ES-I3 (cell line): Measurements from ENCODE around the gene TRIM43.
"Not testable (repeated sequence)": the region's sequence is repeated elsewhere in the genome, so short reads cannot be mapped to it uniquely, and the experiment has no call there.

Experiments used
- H3K36me3 ChIP-seq: 2 replicates; pipeline ENCODE4 v1.6.1; 2013; ENCODE audit warnings: mild to moderate bottlenecking, low read length, control low read depth, moderate library complexity; ENCODE audit not compliant: insufficient read depth
- H3K4me1 ChIP-seq: 2 replicates; pipeline ENCODE4 v1.6.1; 2013; ENCODE audit warnings: mild to moderate bottlenecking, control low read depth, low read length; ENCODE audit not compliant: insufficient read depth
- H3K9ac ChIP-seq: 2 replicates; pipeline ENCODE4 v1.6.1; 2013; ENCODE audit warnings: low read depth, mild to moderate bottlenecking, low read length, moderate library complexity
- H3K9me3 ChIP-seq: 2 replicates; pipeline ENCODE4 v1.6.1; 2013; ENCODE audit warnings: mild to moderate bottlenecking, low read length, moderate library complexity; ENCODE audit not compliant: control insufficient read depth, insufficient read depth

TRIM43 gene

DNA sequence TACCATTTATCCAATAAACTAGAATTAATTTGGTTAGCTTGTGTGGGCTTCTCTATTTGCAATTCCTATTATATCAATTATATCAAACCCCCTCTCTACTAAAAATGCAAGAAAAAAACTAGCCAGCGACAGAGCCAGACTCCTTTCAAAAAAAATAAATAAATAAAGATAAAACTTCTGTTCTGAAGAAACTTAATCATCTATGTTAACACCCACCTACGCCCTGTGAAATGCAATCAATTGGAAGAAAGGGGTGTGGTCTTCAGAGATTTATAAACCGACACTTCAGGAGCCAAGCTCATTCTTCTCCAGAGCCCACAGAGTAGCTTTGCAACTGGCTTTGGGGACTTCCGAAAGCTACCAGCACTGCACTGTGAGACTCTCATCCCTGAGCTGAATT lies at the start of gene TRIM43:
Gene TRIM43, plus strand, starts transcription at position 301 of the 400 bp plus-strand sequence. CDS start 2,023 bp downstream, outside the sequence.
- H3K9me3 ChIP-seq, H3K4me1 ChIP-seq, H3K9ac ChIP-seq, H3K36me3 ChIP-seq: not testable (repeated sequence)

DNA sequence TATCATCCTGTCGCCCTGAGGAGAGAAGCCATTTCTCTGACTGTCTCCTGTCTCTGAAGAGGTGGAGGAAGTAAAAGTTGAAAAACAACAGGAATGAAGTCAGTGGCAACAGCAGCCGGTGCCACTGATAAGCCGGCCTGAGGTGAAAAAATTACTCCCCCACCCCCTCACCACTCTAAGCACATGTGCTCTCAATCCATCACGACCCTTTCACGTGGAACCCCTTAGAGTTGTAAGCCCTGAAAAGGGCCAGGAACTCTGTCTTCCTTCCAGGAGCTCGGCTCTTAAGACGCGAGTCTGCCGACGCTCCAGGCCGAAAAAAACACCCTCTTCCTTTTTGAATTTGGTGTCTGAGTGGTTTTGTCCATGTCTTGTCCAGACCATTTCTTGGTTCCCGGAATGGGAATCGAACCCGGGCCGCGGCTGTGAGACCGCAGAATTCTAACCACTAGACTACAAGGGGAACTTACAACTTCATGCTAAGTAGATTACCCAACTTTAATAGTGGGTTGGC lies 40.7 kb upstream of the TRIM43 start:
- no peak overlapping the region for H3K9ac ChIP-seq
- no peaks in the 10 kb centered on the region for H3K36me3 ChIP-seq
- no peaks in the 10 kb centered on the region for H3K4me1 ChIP-seq
- no peaks in the 10 kb centered on the region for H3K9me3 ChIP-seq

DNA sequence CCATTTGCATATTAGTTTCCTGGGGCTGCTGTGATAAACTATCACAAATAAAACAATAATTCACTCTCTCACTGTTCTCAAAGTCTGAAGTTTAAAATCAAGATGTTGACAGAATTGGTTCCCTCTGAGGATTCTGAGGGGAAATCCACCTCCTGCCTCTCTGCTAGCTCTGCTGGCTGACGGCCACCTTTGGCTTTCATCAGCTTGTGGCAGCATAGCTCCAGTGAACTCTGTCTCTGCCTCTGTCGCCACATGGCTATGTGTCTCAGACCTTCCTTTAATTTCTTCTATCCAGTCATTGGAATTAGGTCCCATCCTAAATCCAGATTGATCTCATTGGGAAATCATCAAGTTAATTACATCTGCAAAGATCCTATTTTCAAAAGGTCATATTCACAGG lies 38.9 kb upstream of the TRIM43 start:
- Histone ChIP-seq H3K36me3 (no peaks in the 10 kb centered on the region), H3K4me1 (no peaks in the 10 kb centered on the region), H3K9me3 (no peaks in the 10 kb centered on the region), H3K9ac (no peak overlapping the region)

DNA sequence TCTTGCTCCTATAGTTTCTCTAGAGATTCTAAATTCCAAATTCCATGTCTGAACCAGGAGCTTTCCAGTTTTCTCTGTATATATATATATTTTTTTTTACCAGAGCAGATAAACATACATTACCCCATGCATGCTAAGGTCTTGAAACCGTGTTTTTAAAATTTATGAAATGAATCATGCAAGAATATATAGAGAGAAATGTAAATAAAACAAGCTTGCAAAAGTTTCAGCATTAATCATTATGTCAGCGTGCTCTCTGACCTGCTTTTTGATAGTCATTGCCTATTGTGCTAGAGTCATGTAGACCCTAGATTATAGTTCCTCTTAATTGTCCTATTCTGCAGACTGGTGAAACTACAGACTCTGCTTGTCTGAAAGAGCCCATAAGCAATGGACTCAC lies 22.6 kb upstream of the TRIM43 start:
- no peaks in the 10 kb centered on the region for H3K9me3 ChIP-seq
- H3K4me1 ChIP-seq: no peaks in the 10 kb centered on the region
- no peak overlapping the region for H3K9ac ChIP-seq
- no peaks in the 10 kb centered on the region for H3K36me3 ChIP-seq

DNA sequence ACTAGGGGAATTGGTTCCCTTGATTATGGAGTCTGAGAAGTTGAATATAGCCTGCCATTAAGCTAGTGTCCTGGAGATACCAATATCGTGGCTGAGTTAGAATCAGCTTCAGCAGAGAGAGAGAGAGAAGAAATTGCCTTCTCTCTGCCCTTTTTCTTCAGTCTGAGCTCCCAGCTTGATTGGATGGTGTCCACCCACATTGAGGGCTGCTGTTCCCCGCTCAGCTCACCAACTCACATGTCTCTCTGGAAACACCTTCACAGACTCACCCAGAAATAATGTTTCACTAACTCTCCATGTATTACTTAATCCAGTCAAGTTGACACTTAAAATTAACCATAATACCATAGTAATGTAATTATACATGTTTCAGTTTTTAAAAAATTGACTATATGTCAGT lies 17.9 kb upstream of the TRIM43 start:
- H3K36me3 ChIP-seq: no peaks in the 10 kb centered on the region
- no peaks in the 10 kb centered on the region for H3K4me1 ChIP-seq
- H3K9me3 ChIP-seq: no peaks in the 10 kb centered on the region
- H3K9ac ChIP-seq: no peak overlapping the region

DNA sequence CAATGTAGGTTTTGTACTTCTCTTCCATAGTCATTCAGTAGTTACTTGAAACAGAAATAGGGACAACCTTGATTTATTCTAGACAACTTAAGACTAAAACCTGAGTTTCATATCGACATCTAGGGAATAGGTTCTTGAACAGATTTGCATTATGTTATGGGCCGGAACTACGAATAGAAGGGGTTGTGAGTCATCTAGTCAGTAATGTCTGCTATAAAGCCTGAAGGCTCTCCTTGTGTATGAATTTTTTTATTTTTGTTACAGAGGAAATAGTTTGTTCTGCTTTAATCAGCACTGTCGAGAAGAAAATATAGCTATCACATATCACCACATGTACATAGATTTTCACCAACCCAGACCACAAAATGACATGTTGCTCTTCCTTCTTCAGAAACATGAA lies 17.3 kb upstream of the TRIM43 start:
- H3K36me3 ChIP-seq: no peaks in the 10 kb centered on the region

DNA sequence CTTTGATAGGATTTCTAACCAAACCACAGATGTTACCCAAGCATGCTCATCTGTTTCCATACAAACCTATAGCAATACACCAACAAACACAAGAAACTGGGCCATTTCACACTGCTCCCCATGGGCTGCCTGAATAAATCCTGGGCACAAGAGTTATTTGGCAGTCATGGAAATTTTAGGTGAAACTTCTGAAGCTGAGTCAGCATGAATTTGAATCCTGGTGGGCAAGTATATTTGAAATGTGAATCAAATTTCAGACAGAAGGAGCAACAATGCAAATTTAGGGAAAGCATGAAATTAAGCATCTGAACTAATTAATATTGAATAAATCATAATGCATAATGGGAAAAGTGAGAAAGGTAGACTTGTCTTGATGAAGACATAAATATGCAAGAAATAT lies 15.9 kb upstream of the TRIM43 start:
- H3K36me3 ChIP-seq: no peaks in the 10 kb centered on the region
- no peaks in the 10 kb centered on the region for H3K9me3 ChIP-seq
- no peaks in the 10 kb centered on the region for H3K4me1 ChIP-seq
- no peak overlapping the region for H3K9ac ChIP-seq

More for the DNA sequence above, 17.3 kb upstream of the TRIM43 start:
- H3K9ac ChIP-seq: no peak overlapping the region
- H3K4me1 ChIP-seq: no peaks in the 10 kb centered on the region
- no peaks in the 10 kb centered on the region for H3K9me3 ChIP-seq

DNA sequence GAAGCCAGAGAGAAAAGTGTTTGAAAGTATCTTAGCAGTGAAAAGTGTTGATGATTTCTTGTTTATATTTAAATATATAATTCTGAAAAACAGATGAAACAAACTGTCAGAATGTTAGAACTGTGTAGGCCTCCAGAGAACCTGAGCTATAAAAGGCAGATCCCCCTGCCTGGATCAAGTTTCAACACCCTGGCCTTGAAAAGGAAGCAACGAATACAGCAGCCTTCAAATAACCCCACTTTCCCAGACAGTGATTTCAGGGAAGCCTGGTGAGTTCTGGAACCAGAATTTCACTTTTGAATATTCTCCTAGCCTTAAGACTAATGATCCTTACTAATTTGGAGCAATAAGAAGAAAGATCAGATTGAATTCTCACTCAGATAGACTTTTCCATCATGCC lies 13.3 kb upstream of the TRIM43 start:
- no peaks in the 10 kb centered on the region for H3K4me1 ChIP-seq
- H3K36me3 ChIP-seq: no peaks in the 10 kb centered on the region
- H3K9ac ChIP-seq: no peak overlapping the region
- no peaks in the 10 kb centered on the region for H3K9me3 ChIP-seq

DNA sequence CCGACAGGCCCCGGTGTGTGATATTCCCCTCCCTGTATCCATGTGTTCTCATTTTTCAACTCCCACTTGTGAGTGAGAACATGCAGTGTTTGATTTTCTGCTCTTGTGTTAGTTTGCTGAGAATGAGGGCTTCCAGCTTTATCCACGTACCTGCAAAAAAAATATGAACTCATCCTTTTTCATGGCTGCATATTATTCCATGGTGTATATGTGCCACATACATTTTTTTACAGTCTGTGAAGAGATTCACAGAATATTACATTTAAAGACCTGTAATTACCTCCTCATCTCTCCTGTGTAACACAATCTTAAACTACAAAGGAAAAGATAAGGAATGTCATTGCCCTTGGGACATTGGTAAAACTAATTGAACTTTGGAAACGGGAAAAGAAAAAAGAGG lies 8.3 kb upstream of the TRIM43 start:
- not testable (repeated sequence) for H3K9me3 ChIP-seq, H3K9ac ChIP-seq, H3K36me3 ChIP-seq, H3K4me1 ChIP-seq

DNA sequence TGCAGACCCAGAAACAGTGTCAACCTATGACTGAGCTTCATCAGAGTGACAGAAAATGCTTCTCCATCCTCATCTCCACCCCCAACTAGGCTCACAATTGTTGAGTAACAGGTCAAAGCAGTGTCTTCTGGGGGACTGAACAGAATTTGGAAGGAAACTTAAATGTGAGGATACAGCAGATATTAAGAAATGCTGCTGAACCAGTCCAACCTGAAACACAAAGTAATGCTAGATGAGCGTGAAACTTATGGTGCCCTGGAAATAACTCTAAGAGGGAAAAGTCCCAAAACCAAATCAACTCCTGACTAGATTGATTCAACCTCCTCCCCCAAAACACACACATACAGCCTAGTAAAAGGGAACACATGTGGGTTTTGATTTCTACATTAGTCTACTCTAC lies 7.5 kb upstream of the TRIM43 start:
- not testable (repeated sequence) for H3K36me3 ChIP-seq, H3K4me1 ChIP-seq, H3K9me3 ChIP-seq, H3K9ac ChIP-seq

DNA sequence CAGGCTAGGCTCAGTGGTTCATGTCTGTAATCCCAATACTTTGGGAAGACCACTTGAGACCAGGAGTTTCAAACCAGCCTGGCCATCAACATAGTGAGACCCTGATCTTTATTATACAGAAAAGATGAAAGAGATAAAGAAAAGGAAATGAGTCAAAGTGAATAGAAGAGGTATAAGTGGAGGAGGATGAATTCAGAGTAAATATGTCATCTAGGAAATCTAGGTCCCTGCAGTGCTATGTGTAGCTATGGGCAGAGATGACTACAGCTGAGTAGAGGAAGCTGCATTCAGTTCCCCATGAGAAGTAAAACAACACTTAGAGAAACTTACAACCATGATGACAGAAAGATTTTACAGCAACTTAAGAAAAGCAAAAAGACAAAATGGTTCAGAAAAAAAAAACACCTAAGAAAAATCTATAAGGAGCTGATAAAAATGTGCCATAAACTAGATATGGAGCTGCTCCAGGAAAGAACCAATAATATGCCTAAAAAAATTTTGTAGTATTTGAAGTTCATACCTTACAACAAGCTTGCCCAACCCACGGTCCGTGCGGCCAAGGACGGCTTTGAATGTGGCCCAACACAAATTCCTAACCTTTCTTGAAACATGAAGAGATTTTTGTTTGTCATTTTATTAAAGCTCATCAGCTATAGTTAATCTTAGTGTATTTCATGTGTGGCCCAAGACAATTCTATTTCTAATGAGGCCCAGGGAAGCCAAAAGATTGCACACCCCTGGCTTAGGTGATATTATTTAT lies 1.8 kb upstream of the TRIM43 start:
- not testable (repeated sequence) for H3K9me3 ChIP-seq, H3K36me3 ChIP-seq, H3K4me1 ChIP-seq, H3K9ac ChIP-seq

DNA sequence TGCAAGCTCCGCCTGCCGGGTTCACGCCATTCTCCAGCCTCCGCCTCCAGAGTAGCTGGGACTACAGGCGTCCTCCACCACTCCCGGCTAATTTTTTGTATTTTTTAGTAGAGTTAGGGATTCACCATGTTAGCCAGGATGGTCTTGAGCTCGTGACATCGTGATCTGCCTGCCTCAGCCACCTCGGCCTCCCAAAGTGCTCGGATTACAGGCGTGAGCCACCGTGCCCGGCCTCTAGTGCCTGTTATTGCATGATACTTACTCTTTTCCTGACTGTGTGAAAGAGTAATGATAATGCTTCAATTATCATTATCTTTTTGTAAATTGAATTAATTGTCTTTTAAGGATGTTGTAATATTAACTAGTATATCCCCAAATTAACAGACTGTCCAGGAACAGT lies 1.2 kb downstream of the TRIM43 start:
- H3K9me3 ChIP-seq, H3K4me1 ChIP-seq, H3K9ac ChIP-seq, H3K36me3 ChIP-seq: not testable (repeated sequence)

DNA sequence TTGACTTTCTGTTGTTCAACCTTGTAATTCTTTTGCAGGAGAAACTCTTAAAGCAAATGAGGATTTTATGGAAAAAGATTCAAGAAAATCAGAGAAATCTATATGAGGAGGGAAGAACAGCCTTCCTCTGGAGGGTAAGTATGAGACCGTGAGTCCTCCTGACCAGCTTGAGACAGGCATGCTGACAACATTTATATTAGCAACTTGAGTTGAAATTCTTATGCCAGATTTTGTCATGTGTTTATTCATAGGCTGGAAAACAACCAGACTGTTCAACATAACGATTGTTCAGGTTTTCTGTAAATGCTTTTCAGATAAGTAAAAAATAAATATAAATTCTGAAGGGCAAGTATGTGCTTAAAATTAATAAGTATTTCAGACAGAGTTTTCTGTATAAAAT lies 3.2 kb downstream of the TRIM43 start:
- H3K36me3 ChIP-seq, H3K9me3 ChIP-seq, H3K9ac ChIP-seq, H3K4me1 ChIP-seq: not testable (repeated sequence)

DNA sequence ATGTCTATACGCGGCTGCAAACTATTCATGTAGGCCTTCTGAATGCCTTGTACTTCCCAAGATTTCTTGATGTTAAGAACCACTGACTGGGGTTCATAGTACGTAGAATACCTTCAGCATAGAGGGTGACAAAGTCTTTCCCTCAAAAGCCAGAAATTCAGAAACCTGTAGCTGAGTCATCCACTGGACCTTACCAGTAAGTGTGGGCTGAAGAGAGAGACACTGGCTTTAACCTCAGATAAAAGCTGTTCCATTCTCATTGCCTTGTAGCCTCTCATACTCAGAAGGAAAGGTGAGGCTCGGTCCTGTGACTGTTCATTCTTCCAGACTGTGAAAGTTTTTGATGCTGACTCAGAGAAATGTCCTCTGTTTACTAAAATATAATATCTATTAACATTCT lies 9.5 kb downstream of the TRIM43 start:
- not testable (repeated sequence) for H3K4me1 ChIP-seq, H3K9me3 ChIP-seq, H3K36me3 ChIP-seq, H3K9ac ChIP-seq

DNA sequence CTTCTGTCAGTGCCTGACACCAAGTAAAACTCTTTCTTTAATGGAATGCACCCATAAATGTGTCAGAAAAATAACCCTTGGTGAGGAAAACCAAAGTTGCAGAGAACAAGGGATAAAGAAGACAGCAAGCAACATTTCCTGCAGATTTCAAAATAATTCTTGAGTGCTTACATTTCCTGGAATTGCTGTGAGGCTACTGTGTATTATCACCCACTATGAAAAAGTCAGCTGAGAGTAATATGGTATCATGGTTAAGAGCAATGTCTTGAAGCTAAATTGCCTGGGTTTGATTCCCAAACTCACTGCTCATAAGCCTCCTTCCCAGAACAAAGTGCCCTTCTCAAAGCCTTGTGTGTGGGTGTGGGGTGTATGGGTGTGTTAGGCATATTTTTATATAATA lies 10.3 kb downstream of the TRIM43 start:
- not testable (repeated sequence) for H3K36me3 ChIP-seq, H3K9ac ChIP-seq, H3K4me1 ChIP-seq

DNA sequence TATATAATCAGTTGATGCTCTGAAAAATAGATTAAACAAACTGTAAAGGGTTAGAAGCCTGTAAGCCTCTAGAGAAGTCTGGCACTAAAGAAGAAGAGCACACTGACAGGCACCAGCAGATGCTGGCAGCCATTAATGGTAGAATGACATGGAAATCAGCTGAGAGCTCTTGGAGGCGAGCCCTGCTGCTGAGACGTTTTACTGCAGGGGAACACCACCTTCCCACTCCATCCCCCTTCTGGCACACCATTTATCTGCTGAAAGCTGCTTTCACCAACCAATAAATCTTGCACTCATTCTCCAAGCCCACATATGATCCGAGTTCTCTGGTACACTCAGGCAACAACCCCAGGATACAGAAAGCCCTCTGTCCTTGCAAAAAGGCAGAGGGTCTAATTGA lies 16.6 kb downstream of the TRIM43 start:
- not testable (repeated sequence) for H3K4me1 ChIP-seq, H3K9me3 ChIP-seq, H3K9ac ChIP-seq, H3K36me3 ChIP-seq

More for the DNA sequence above, 10.3 kb downstream of the TRIM43 start:
- H3K9me3 ChIP-seq: not testable (repeated sequence)
